GM23338 (cell line): ENCODE results near the gene MRS2. TPM values are rescaled to one million over a fixed set of nuclear protein-coding genes. Genes with fewer than 3 reads are reported as not detected.

ENCODE experiments used
- ATAC-seq: fragments of 200-7000 bp; cut with Tn5 transposase; 3 replicates; pipeline ENCODE4 v1.9.1; 2020
- DNase-seq: peaks from one replicate; pipeline ENCODE4 v3.0.0-alpha.2; 2015; ENCODE audit warnings: low spot score
- H2AFZ ChIP-seq: fragments of 200-600 bp; sonication (generic); 2 replicates; pipeline ENCODE4 v1.8.0; 2016; ENCODE audit warnings: antibody characterized with exemption, mild to moderate bottlenecking, moderate library complexity
- H3F3A ChIP-seq: fragments of 200-600 bp; sonication (generic); replicated peaks from 2 replicates; pipeline ENCODE4 v1.8.0; 2017; ENCODE audit warnings: antibody characterized with exemption, mixed run types, low read depth
- H3K27ac ChIP-seq: fragments of 200-600 bp; sonication (generic); 2 replicates; pipeline ENCODE4 v1.6.1; 2016; ENCODE audit warnings: low read depth
- H3K27me3 ChIP-seq: fragments of 200-600 bp; sonication (generic); 2 replicates; pipeline ENCODE4 v1.8.0; 2016; ENCODE audit warnings: mild to moderate bottlenecking, mixed run types, moderate library complexity; ENCODE audit not compliant: insufficient read depth
- H3K36me3 ChIP-seq: fragments of 200-600 bp; sonication (generic); 2 replicates; pipeline ENCODE4 v1.8.0; 2016; ENCODE audit warnings: mild to moderate bottlenecking; ENCODE audit not compliant: insufficient read depth
- H3K4me1 ChIP-seq: fragments of 200-600 bp; sonication (generic); 2 replicates; pipeline ENCODE4 v1.8.0; 2016; ENCODE audit warnings: mild to moderate bottlenecking, moderate library complexity; ENCODE audit not compliant: insufficient read depth
- H3K4me2 ChIP-seq: fragments of 200-600 bp; sonication (generic); 2 replicates; pipeline ENCODE4 v1.7.1; 2017; ENCODE audit warnings: mixed run types
- H3K4me3 ChIP-seq: fragments of 200-600 bp; sonication (generic); 2 replicates; pipeline ENCODE4 v1.6.1; 2016; ENCODE audit warnings: mixed run types
- H3K79me2 ChIP-seq: fragments of 200-600 bp; sonication (generic); replicated peaks from 2 replicates; pipeline ENCODE4 v1.8.0; 2017; ENCODE audit warnings: mild to moderate bottlenecking; ENCODE audit not compliant: insufficient read depth
- H3K9me2 ChIP-seq: fragments of 200-600 bp; sonication (generic); 2 replicates; pipeline ENCODE4 v1.8.0; 2017; ENCODE audit not compliant: insufficient read depth
- H4K20me1 ChIP-seq: fragments of 200-600 bp; sonication (generic); replicated peaks from 2 replicates; pipeline ENCODE4 v1.8.0; 2017; ENCODE audit warnings: mild to moderate bottlenecking; ENCODE audit not compliant: insufficient read depth
- H3K27ac Mint-ChIP-seq: 2 replicates; pipeline ENCODE4 v1.8.0; 2020; ENCODE audit warnings: inconsistent platforms, mild to moderate bottlenecking, moderate library complexity, mixed read lengths
- H3K27me3 Mint-ChIP-seq: 3 replicates; pipeline ENCODE4 v1.8.0; 2022; ENCODE audit warnings: low read depth, mild to moderate bottlenecking, moderate library complexity, mixed read lengths, inconsistent platforms; ENCODE audit not compliant: insufficient read depth, poor library complexity
- H3K36me3 Mint-ChIP-seq: 3 replicates; pipeline ENCODE4 v1.8.0; 2021; ENCODE audit warnings: low read depth, mild to moderate bottlenecking, inconsistent platforms, moderate library complexity, mixed read lengths
- H3K4me1 Mint-ChIP-seq: 3 replicates; pipeline ENCODE4 v1.8.0; 2020; ENCODE audit warnings: mild to moderate bottlenecking, inconsistent platforms, mixed read lengths
- H3K4me3 Mint-ChIP-seq: 3 replicates; pipeline ENCODE4 v1.8.0; 2021; ENCODE audit warnings: moderate library complexity, mild to moderate bottlenecking, inconsistent platforms, mixed read lengths
- H3K9me3 Mint-ChIP-seq: 3 replicates; pipeline ENCODE4 v1.8.0; 2020; ENCODE audit warnings: moderate library complexity, mild to moderate bottlenecking, inconsistent platforms, mixed read lengths
- CREB1 ChIP-seq: fragments of 250-450 bp; sonication (Bioruptor Pico); IDR thresholded peaks from 2 replicates; pipeline ENCODE4 v1.5.0; 2020; ENCODE audit warnings: low read depth, mild to moderate bottlenecking, moderate library complexity
- EZH2 ChIP-seq: fragments of 200-600 bp; sonication (generic); IDR thresholded peaks from one replicate; pipeline ENCODE4 v1.8.0; 2017; ENCODE audit warnings: antibody characterized with exemption, mild to moderate bottlenecking, low read depth; ENCODE audit not compliant: unreplicated experiment
- EZH2phosphoT487 ChIP-seq: fragments of 200-600 bp; sonication (generic); IDR thresholded peaks from one replicate; pipeline ENCODE4 v1.8.1; 2018; ENCODE audit warnings: antibody characterized with exemption; ENCODE audit not compliant: unreplicated experiment
- JUNB ChIP-seq: IDR thresholded peaks from one replicate; pipeline ENCODE4 v1.6.1; 2016; ENCODE audit warnings: antibody characterized with exemption; ENCODE audit not compliant: unreplicated experiment
- NANOG ChIP-seq: IDR thresholded peaks from 2 replicates; pipeline ENCODE4 v1.6.1; 2016; ENCODE audit warnings: antibody characterized with exemption, borderline replicate concordance
- POLR2AphosphoS5 ChIP-seq: IDR thresholded peaks from 2 replicates; pipeline ENCODE4 v1.6.1; 2016; ENCODE audit warnings: antibody characterized with exemption, low read depth
- REST ChIP-seq: IDR thresholded peaks from one replicate; pipeline ENCODE4 v1.6.1; 2018; ENCODE audit warnings: antibody characterized with exemption; ENCODE audit not compliant: unreplicated experiment
- STAT1 ChIP-seq: IDR thresholded peaks from one replicate; pipeline ENCODE4 v1.6.1; 2016; ENCODE audit warnings: antibody characterized with exemption; ENCODE audit not compliant: unreplicated experiment
- ZNF114 ChIP-seq: fragments of 250-450 bp; sonication (Bioruptor Pico); IDR thresholded peaks from 2 replicates; pipeline ENCODE4 v1.5.0; 2020; ENCODE audit warnings: mild to moderate bottlenecking, moderate library complexity
- ZNF331 ChIP-seq: fragments of 250-450 bp; sonication (Bioruptor Pico); IDR thresholded peaks from 2 replicates; pipeline ENCODE4 v1.5.0; 2020; ENCODE audit warnings: low read depth, mild to moderate bottlenecking, moderate library complexity
- ZNF462 ChIP-seq: fragments of 250-450 bp; sonication (Bioruptor Pico); IDR thresholded peaks from 2 replicates; pipeline ENCODE4 v1.5.0; 2020; ENCODE audit warnings: mild to moderate bottlenecking, moderate library complexity
- polyA plus RNA-seq: library from polyadenylated mRNA; unstranded; fragments of >200 nt; fragmentation: Nextera tagmentation; extraction: Ambion mirVana; gene quantifications from 2 replicates; pipeline ENCODE4 v1.2.1, GENCODE V29; 2016
- total RNA-seq: library from RNA; depleted of rRNA; stranded (reverse); fragments of >200 nt; shearing (Covaris generic); gene quantifications from 2 replicates; pipeline ENCODE4 v1.2.3, GENCODE V29; 2014
- TF ChIP-seq, protein P1 (sequence below): IDR thresholded peaks from 2 replicates; pipeline ENCODE4 v1.6.1; 2016; ENCODE audit warnings: antibody characterized with exemption
- TF ChIP-seq, protein P2 (sequence below), 2 experiments: fragments of 200-600 bp in 1 of 2; sonication (generic) in 1 of 2; conservative IDR thresholded peaks; 2 replicates each; pipeline versions ENCODE4 v1.5.1 to v1.6.1; 2016 to 2017; ENCODE audit warnings: antibody characterized with exemption in 2 of 2, low read depth in 2 of 2, mild to moderate bottlenecking in 2 of 2, moderate library complexity in 1 of 2

The MRS2 gene
- total and polyA plus RNA-seq, 2 experiments from 2014 or later, result 80.9 to 125 TPM

DNA sequence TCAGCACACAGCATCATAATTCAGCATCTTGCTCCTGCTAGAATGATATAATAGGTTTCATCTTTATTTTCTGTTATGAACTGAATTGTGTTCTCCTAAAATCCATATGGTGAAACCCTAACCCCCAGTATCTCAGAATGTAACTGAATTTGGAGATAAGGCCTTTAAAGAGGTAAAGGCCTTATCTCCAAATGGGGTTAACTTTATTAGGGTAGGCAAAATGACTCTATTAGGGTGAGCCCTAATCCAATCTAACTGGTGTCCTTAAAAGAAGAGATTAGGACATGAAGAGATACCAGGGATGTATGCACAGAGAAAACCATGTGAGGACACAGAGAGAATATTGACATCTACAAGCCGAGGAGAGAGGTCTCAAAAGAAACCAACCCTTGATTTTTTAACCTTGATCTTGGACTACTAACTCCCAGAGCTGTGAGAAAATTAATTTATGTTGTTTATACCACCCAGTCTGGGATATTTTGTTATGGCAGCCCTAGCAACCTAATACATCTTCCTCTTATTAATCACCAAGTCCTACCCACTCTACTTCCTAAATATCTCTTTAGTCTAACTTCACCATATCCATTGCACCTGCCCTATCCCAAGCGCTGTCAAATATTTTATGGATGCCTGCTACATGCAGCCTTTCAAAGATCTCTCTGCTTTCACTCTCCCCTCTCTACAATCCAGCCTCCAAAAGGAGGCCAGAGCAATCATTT is 8.5 kb upstream of the MRS2 start:
- no peaks in the 10 kb centered on the region for H3F3A ChIP-seq
- no peak overlapping the region for H3K27ac Mint-ChIP-seq
- DNase-seq (no peak), ATAC-seq (no peak)
- H3K27ac ChIP-seq, result no peak overlapping the region
- TF ChIP-seq ZNF114, result no peak
- TF ChIP-seq JUNB, result no peak
- TF ChIP-seq NANOG, result no peak
- TF ChIP-seq STAT1, result no peak
- no peak for TF ChIP-seq EZH2phosphoT487
- TF ChIP-seq, protein P1, sequence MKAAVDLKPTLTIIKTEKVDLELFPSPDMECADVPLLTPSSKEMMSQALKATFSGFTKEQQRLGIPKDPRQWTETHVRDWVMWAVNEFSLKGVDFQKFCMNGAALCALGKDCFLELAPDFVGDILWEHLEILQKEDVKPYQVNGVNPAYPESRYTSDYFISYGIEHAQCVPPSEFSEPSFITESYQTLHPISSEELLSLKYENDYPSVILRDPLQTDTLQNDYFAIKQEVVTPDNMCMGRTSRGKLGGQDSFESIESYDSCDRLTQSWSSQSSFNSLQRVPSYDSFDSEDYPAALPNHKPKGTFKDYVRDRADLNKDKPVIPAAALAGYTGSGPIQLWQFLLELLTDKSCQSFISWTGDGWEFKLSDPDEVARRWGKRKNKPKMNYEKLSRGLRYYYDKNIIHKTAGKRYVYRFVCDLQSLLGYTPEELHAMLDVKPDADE, result no peak
- no peak for TF ChIP-seq ZNF462 (CRISPR knock-in tag)
- TF ChIP-seq EZH2, result no peak
- no peak for TF ChIP-seq POLR2AphosphoS5
- TF ChIP-seq CREB1 (CRISPR knock-in tag), result no peak
- TF ChIP-seq, protein P2, sequence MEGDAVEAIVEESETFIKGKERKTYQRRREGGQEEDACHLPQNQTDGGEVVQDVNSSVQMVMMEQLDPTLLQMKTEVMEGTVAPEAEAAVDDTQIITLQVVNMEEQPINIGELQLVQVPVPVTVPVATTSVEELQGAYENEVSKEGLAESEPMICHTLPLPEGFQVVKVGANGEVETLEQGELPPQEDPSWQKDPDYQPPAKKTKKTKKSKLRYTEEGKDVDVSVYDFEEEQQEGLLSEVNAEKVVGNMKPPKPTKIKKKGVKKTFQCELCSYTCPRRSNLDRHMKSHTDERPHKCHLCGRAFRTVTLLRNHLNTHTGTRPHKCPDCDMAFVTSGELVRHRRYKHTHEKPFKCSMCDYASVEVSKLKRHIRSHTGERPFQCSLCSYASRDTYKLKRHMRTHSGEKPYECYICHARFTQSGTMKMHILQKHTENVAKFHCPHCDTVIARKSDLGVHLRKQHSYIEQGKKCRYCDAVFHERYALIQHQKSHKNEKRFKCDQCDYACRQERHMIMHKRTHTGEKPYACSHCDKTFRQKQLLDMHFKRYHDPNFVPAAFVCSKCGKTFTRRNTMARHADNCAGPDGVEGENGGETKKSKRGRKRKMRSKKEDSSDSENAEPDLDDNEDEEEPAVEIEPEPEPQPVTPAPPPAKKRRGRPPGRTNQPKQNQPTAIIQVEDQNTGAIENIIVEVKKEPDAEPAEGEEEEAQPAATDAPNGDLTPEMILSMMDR (conservative IDR thresholded peaks at IDR 0.05; ENCODE audit: low read depth in 2 of 2), result no peak
- no peak for TF ChIP-seq REST
- no peak for TF ChIP-seq ZNF331 (CRISPR knock-in tag)
- 0 out of 2 replicates have a peak, but pooled peaks cover under 1% of the 10 kb centered on the region for H3K4me1 ChIP-seq
- H3K4me3 ChIP-seq, result no peak overlapping the region
- peaks cover 5% of the 10 kb centered on the region for H3K27me3 Mint-ChIP-seq
- H3K4me2 ChIP-seq, result no peak overlapping the region
- H3K9me2 ChIP-seq, result 0 out of 2 replicates have a peak, but pooled peaks cover 4% of the 10 kb centered on the region
- peaks cover 29% of the 10 kb centered on the region for H3K9me3 Mint-ChIP-seq
- H3K36me3 Mint-ChIP-seq, result peaks cover 30% of the 10 kb centered on the region
- H3K79me2 ChIP-seq, result no peaks in the 10 kb centered on the region
- no peak overlapping the region for H3K4me3 Mint-ChIP-seq
- no peak overlapping the region for H2AFZ ChIP-seq
- H3K27me3 ChIP-seq, result no peaks in the 10 kb centered on the region
- H3K4me1 Mint-ChIP-seq, result peaks cover 3% of the 10 kb centered on the region
- H4K20me1 ChIP-seq, result no peaks in the 10 kb centered on the region
- H3K36me3 ChIP-seq, result peaks cover 3% of the 10 kb centered on the region; the same call in 1 of the 2 replicates
